Measurements from ENCODE around the gene ARCN1. TPM values are rescaled to one million over a fixed set of nuclear protein-coding genes. Genes with fewer than 3 reads are reported as not detected.

Gene ARCN1
- total and polyA plus RNA-seq, 2 donors (not counting 3 experiments of a cell fraction or from before 2014, with no cell fraction given): 172 to 180 TPM

DNA sequence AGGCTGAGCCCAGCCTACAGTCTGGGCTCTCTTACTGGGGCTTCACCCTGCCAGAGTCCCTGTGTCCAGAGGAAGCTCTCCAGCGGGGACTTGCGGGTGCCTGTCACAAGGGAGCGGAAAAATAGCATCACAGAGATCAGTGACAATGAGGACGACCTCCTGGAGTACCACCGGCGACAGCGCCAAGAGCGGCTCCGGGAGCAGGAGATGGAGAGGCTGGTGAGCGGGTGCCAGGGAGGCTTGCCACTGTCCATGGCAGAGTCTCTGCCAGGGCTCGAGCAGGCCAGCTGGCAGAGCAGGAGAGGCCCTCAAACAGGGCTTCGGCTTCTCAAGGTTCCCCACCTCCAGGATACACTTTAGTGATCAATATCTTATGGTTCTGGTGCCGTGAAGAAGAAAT lies 56.2 kb downstream of the ARCN1 start:
- FAIRE-seq: no peak

More for the DNA sequence above, 56.2 kb downstream of the ARCN1 start:
- Histone ChIP-seq H3K4me3 (replicated peaks in 1 of 3; ENCODE audit: insufficient read depth in 1 of 3, low read depth in 1 of 3, low read length in 3 of 3) (no peak overlapping the region), H3K27ac (ENCODE audit: insufficient read depth, low read depth, low read length) (no peak overlapping the region), H3K9me3 (replicated peaks; ENCODE audit: control insufficient read depth, insufficient read depth, low read length) (no peaks in the 10 kb centered on the region), H3K9me1 (replicated peaks; ENCODE audit: control insufficient read depth, extremely low read depth, insufficient read depth, low read length) (no peaks in the 10 kb centered on the region), H3K4me2 (ENCODE audit: insufficient read depth, low read length) (no peak overlapping the region), H2AFZ (ENCODE audit: low read depth, low read length) (no peak overlapping the region), H3K79me2 (ENCODE audit: control insufficient read depth, insufficient read depth, low read length) (peaks cover 49% of the 10 kb centered on the region), H4K20me1 (replicated peaks; ENCODE audit: control insufficient read depth, extremely low read depth, insufficient read depth, low read length) (no peaks in the 10 kb centered on the region), H3K9ac (replicated peaks; ENCODE audit: extremely low read depth, insufficient read depth, low read length) (no peak overlapping the region), H3K4me1 (ENCODE audit: control insufficient read depth, extremely low read depth, insufficient read depth, low read length) (peaks cover 1% of the 10 kb centered on the region), H3K27me3 (ENCODE audit: control insufficient read depth in 2 of 2, insufficient read depth in 2 of 2, low read length in 2 of 2) (no peaks in the 10 kb centered on the region), H3K36me3 (ENCODE audit: control insufficient read depth in 2 of 2, extremely low read depth in 1 of 2, insufficient read depth in 2 of 2, low read length in 2 of 2) (peaks cover 16 to 51% of the 10 kb centered on the region in 2 experiments)
- intact Hi-C loops (cut with micrococcal nuclease) (no loop called here), dilution Hi-C loops (cut with MboI; ENCODE audit: extremely low pct_ligation_motif_present, low sequenced_read_pairs) (no loop called here)
- ChIA-PET POLR2A (no interaction called here), CTCF (interaction anchor here (0.8 to 2.6 kb wide), 3 partner anchors 9 to 21 kb away, joined by 3 to 6 read pairs (median 3); partner anchors contain the start of gene PHLDB1)
- no TSS peak for BruUV-seq (replicated peaks)
- DNase-seq (ENCODE audit: low read depth, low spot score): no peak
- TF ChIP-seq POLR2AphosphoS5 (IDR thresholded peaks at IDR 0.05; ENCODE audit: insufficient read depth, low read depth, low read length) (no peak), JUN (IDR thresholded peaks at IDR 0.05; ENCODE audit: borderline replicate concordance, insufficient read depth, insufficient read length, low read depth) (no peak), POLR2A (IDR thresholded peaks at IDR 0.05; ENCODE audit: low read depth, low read length) (no peak), MYC (IDR thresholded peaks at IDR 0.05; ENCODE audit: low read depth, low read length) (no peak), GATA2 (IDR thresholded peaks at IDR 0.05; ENCODE audit: insufficient read depth, insufficient read length, low read depth, low read length) (no peak), FOS (IDR thresholded peaks at IDR 0.05; ENCODE audit: borderline replicate concordance, insufficient read depth, low read length) (no peak), EZH2 (IDR thresholded peaks at IDR 0.05; ENCODE audit: borderline replicate concordance, low read depth, low read length, severe bottlenecking) (no peak), CTCF (IDR thresholded peaks at IDR 0.05; ENCODE audit: extremely low read depth in 1 of 2, insufficient read depth in 1 of 2, low read depth in 1 of 2, low read length in 2 of 2) (no peak)
- TF ChIP-seq, protein P1, sequence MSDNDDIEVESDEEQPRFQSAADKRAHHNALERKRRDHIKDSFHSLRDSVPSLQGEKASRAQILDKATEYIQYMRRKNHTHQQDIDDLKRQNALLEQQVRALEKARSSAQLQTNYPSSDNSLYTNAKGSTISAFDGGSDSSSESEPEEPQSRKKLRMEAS (IDR thresholded peaks at IDR 0.05; ENCODE audit: insufficient read depth, insufficient read length): no peak

Measured in endothelial cell of umbilical vein (primary cell).